Neural cell (in vitro differentiated cells): ENCODE data around the gene RAB3A. TPM values are rescaled to one million over a fixed set of nuclear protein-coding genes. Genes with fewer than 3 reads are reported as not detected.

Source experiments
- H2AFZ ChIP-seq: fragments of 200-600, 300-800 bp; sonication (generic), shearing (Covaris generic); 2 replicates; pipeline ENCODE4 v1.6.0; 2014; ENCODE audit warnings: low read depth, mild to moderate bottlenecking, antibody characterized with exemption, low read length, moderate library complexity
- H3F3A ChIP-seq: fragments of 200-600 bp; shearing (Covaris generic); 2 replicates; pipeline ENCODE4 v1.6.1; 2016; ENCODE audit warnings: mild to moderate bottlenecking, moderate library complexity, mixed read lengths, antibody characterized with exemption, low read length; ENCODE audit not compliant: insufficient read depth, poor library complexity, severe bottlenecking
- H3K27ac ChIP-seq: fragments of 200-600, 300-800 bp; sonication (generic), shearing (Covaris generic); 2 replicates; pipeline ENCODE4 v1.5.1; 2014; ENCODE audit warnings: mild to moderate bottlenecking, low read length, moderate library complexity
- H3K27me3 ChIP-seq: fragments of 300-800, 200-600 bp; sonication (generic), shearing (Covaris generic); 2 replicates; pipeline ENCODE4 v1.6.0; 2014; ENCODE audit warnings: mild to moderate bottlenecking, low read depth, low read length, moderate library complexity; ENCODE audit not compliant: insufficient read depth
- H3K36me3 ChIP-seq: fragments of 300-800, 200-600 bp; sonication (generic), shearing (Covaris generic); 2 replicates; pipeline ENCODE4 v1.5.1; 2014; ENCODE audit warnings: mild to moderate bottlenecking, antibody characterized with exemption, low read length, moderate library complexity; ENCODE audit not compliant: insufficient read depth
- H3K4me2 ChIP-seq: fragments of 300-800, 200-600 bp; sonication (generic), shearing (Covaris generic); 2 replicates; pipeline ENCODE4 v1.6.0; 2014; ENCODE audit warnings: mild to moderate bottlenecking, low read length
- H3K4me3 ChIP-seq: fragments of 300-800, 200-600 bp; sonication (generic), shearing (Covaris generic); 2 replicates; pipeline ENCODE4 v1.5.1; 2014; ENCODE audit warnings: mild to moderate bottlenecking, low read length, moderate library complexity
- H3K79me2 ChIP-seq: fragments of 200-600 bp; shearing (Covaris generic); replicated peaks from 2 replicates; pipeline ENCODE4 v1.6.0; 2014; ENCODE audit warnings: mild to moderate bottlenecking, low read length, moderate library complexity; ENCODE audit not compliant: insufficient read depth
- H3K9ac ChIP-seq: fragments of 300-800, 200-600 bp; sonication (generic), shearing (Covaris generic); 2 replicates; pipeline ENCODE4 v1.6.1; 2016; ENCODE audit warnings: mild to moderate bottlenecking, low read length, mixed read lengths
- H3K9me2 ChIP-seq: fragments of 200-600 bp; shearing (Covaris generic); 2 replicates; pipeline ENCODE4 v1.6.1; 2016; ENCODE audit warnings: mild to moderate bottlenecking, low read length, mixed read lengths; ENCODE audit not compliant: insufficient read depth
- H3K9me3 ChIP-seq: fragments of 200-600, 300-800 bp; sonication (generic), shearing (Covaris generic); 2 replicates; pipeline ENCODE4 v1.6.1; 2016; ENCODE audit warnings: mild to moderate bottlenecking, mixed run types, low read length, moderate library complexity, mixed read lengths
- H4K20me1 ChIP-seq: fragments of 200-600 bp; shearing (Covaris generic); 2 replicates; pipeline ENCODE4 v1.6.1; 2016; ENCODE audit warnings: mild to moderate bottlenecking, mixed run types; ENCODE audit not compliant: insufficient read depth
- EP300 ChIP-seq: fragments of 450-650 bp; conservative IDR thresholded peaks from 2 replicates; pipeline ENCODE4 v1.6.1; 2014; ENCODE audit warnings: antibody characterized with exemption, mild to moderate bottlenecking, moderate library complexity; ENCODE audit not compliant: poor library complexity, severe bottlenecking
- EZH2 ChIP-seq: fragments of 200-600, 300-800 bp; shearing (Covaris generic), sonication (generic); IDR thresholded peaks from 2 replicates; pipeline ENCODE4 v1.6.1; 2014; ENCODE audit warnings: antibody characterized with exemption, low read length, borderline replicate concordance, mild to moderate bottlenecking; ENCODE audit not compliant: insufficient read depth, poor library complexity, severe bottlenecking
- MXI1 ChIP-seq: fragments of 450-650 bp; conservative IDR thresholded peaks from 2 replicates; pipeline ENCODE4 v1.6.1; 2014; ENCODE audit warnings: antibody characterized with exemption, mild to moderate bottlenecking; ENCODE audit not compliant: poor library complexity, severe bottlenecking
- POLR2AphosphoS5 ChIP-seq: IDR thresholded peaks from 2 replicates; pipeline ENCODE4 v1.6.1; 2012
- RAD21 ChIP-seq: fragments of 450-650 bp; conservative IDR thresholded peaks from 2 replicates; pipeline ENCODE4 v1.6.1; 2014; ENCODE audit warnings: antibody characterized with exemption, mild to moderate bottlenecking, moderate library complexity
- SMC3 ChIP-seq: fragments of 450-650 bp; conservative IDR thresholded peaks from 2 replicates; pipeline ENCODE4 v1.6.1; 2014; ENCODE audit warnings: antibody characterized with exemption, mild to moderate bottlenecking, moderate library complexity; ENCODE audit not compliant: poor library complexity
- TAF1 ChIP-seq: IDR thresholded peaks from 2 replicates; pipeline ENCODE4 v1.6.1; 2012; ENCODE audit warnings: low read depth
- polyA plus RNA-seq: library from polyadenylated mRNA; depleted of rRNA; stranded (reverse); fragments of >200 nt; gene quantifications from 2 replicates; pipeline ENCODE4 v1.2.3, GENCODE V29; 2014
- TF ChIP-seq, protein P1 (sequence below): fragments of 450-650 bp; IDR thresholded peaks from 2 replicates; pipeline ENCODE4 v1.5.1; 2014; ENCODE audit warnings: antibody characterized with exemption, mild to moderate bottlenecking, moderate library complexity; ENCODE audit not compliant: poor library complexity, severe bottlenecking
- TF ChIP-seq, protein P2 (sequence below): IDR thresholded peaks from 2 replicates; pipeline ENCODE4 v1.6.1; 2012; ENCODE audit warnings: borderline replicate concordance

RAB3A gene
- polyA plus RNA-seq, 1 donor from 2014 or later = 32.3 TPM

DNA sequence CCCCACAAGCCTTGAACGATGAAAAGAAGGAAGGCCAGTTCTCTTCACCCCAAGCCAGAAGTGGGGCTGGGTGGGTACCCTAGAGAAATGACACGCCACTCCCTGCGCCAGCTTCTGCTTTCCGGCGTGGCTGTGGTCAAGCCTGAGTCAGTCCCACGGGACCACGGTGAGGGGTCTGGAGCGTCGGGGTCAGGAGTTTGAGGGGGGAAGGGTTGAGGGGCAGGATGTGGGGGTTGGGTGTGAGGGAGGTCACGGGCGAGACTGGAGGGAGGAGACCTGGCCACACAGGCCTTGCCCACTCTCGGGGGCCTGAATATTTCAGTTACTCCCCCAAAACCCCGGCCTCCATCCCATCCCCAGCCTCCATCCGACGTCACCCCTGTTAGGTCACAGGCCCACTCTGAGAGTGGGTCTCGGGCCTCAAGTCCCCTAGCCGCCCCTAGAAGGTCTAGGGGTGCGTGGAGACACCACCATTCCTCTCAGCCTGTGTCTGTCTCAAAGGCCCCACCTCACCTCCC lies 30.7 kb downstream of the RAB3A start:
- Histone ChIP-seq H3K9me2 (no peaks in the 10 kb centered on the region), H3K9ac (no peak overlapping the region), H4K20me1 (no peaks in the 10 kb centered on the region), H3K9me3 (no peaks in the 10 kb centered on the region), H3K36me3 (no peaks in the 10 kb centered on the region), H3F3A (no peaks in the 10 kb centered on the region), H3K4me2 (no peak overlapping the region), H3K27me3 (peaks cover 24% of the 10 kb centered on the region), H3K27ac (no peak overlapping the region), H3K4me3 (no peak overlapping the region), H3K79me2 (no peaks in the 10 kb centered on the region), H2AFZ (no peak overlapping the region)
- TF ChIP-seq, protein P1, sequence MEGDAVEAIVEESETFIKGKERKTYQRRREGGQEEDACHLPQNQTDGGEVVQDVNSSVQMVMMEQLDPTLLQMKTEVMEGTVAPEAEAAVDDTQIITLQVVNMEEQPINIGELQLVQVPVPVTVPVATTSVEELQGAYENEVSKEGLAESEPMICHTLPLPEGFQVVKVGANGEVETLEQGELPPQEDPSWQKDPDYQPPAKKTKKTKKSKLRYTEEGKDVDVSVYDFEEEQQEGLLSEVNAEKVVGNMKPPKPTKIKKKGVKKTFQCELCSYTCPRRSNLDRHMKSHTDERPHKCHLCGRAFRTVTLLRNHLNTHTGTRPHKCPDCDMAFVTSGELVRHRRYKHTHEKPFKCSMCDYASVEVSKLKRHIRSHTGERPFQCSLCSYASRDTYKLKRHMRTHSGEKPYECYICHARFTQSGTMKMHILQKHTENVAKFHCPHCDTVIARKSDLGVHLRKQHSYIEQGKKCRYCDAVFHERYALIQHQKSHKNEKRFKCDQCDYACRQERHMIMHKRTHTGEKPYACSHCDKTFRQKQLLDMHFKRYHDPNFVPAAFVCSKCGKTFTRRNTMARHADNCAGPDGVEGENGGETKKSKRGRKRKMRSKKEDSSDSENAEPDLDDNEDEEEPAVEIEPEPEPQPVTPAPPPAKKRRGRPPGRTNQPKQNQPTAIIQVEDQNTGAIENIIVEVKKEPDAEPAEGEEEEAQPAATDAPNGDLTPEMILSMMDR = no peak
- TF ChIP-seq MXI1 (no peak), TAF1 (no peak), RAD21 (no peak), SMC3 (no peak), POLR2AphosphoS5 (no peak), EP300 (no peak), EZH2 (no peak)
- TF ChIP-seq, protein P2, sequence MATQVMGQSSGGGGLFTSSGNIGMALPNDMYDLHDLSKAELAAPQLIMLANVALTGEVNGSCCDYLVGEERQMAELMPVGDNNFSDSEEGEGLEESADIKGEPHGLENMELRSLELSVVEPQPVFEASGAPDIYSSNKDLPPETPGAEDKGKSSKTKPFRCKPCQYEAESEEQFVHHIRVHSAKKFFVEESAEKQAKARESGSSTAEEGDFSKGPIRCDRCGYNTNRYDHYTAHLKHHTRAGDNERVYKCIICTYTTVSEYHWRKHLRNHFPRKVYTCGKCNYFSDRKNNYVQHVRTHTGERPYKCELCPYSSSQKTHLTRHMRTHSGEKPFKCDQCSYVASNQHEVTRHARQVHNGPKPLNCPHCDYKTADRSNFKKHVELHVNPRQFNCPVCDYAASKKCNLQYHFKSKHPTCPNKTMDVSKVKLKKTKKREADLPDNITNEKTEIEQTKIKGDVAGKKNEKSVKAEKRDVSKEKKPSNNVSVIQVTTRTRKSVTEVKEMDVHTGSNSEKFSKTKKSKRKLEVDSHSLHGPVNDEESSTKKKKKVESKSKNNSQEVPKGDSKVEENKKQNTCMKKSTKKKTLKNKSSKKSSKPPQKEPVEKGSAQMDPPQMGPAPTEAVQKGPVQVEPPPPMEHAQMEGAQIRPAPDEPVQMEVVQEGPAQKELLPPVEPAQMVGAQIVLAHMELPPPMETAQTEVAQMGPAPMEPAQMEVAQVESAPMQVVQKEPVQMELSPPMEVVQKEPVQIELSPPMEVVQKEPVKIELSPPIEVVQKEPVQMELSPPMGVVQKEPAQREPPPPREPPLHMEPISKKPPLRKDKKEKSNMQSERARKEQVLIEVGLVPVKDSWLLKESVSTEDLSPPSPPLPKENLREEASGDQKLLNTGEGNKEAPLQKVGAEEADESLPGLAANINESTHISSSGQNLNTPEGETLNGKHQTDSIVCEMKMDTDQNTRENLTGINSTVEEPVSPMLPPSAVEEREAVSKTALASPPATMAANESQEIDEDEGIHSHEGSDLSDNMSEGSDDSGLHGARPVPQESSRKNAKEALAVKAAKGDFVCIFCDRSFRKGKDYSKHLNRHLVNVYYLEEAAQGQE = no peak

DNA sequence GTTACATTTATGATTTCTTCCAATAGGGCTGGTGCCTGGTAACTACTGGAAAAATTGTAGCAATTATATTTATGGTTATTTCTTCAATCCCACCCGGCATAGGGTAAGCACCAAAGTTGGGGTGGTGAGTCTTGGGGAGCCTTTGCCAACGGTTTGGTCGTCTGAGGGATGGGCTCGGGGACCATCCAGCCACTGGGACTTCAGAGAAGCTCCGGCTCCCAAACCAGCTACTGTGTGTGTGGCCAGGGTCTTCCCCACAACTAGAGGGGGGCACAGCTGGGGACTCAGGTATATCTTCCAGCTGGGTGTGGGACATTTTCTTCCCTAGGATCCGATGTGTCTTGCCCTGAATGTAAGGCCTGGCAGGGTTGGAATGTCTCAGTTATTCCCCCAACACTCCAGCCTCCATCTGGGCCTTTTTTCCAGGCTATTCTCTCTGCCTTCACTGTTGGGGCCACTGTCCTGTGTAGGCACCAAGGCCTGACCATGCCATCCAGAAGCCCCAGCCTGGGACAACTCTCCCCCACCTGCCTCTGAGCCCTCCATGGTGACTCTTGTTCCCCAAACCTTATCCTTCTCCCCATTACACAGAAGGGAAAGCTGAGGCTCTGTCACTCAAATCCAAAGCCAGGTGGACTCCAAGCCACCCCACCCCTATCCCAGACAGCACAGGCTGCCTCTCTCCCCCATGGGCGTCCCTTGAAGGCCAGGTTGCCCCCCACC lies 31.4 kb downstream of the RAB3A start:
- Histone ChIP-seq H3K4me3 (no peak overlapping the region), H3K79me2 (no peaks in the 10 kb centered on the region), H3K27me3 (peaks cover 24% of the 10 kb centered on the region), H3K9me2 (no peaks in the 10 kb centered on the region), H3F3A (no peaks in the 10 kb centered on the region), H3K9me3 (no peaks in the 10 kb centered on the region), H3K9ac (no peak overlapping the region), H3K36me3 (no peaks in the 10 kb centered on the region), H3K4me2 (no peak overlapping the region), H4K20me1 (no peaks in the 10 kb centered on the region), H3K27ac (no peak overlapping the region), H2AFZ (no peak overlapping the region)
- TF ChIP-seq POLR2AphosphoS5 = no peak
- no peak for TF ChIP-seq RAD21
- no peak for TF ChIP-seq SMC3
- no peak for TF ChIP-seq EP300
- TF ChIP-seq EZH2 = no peak
- TF ChIP-seq, protein P2 = no peak
- TF ChIP-seq, protein P1 = no peak
